Common myeloid progenitor, CD34-positive (primary cell): ENCODE results near the gene OR51I2.

Experiments
- CTCF ChIA-PET: fragments of 350-600 bp; sonication (Branson Sonifier 250); formaldehyde crosslinking; loops from one replicate; lab custom pipeline; 2021; ENCODE audit warnings: antibody characterized with exemption; lab: Charles Lee
- POLR2A ChIA-PET: fragments of 350-600 bp; sonication (Branson Sonifier 250); formaldehyde crosslinking; loops from one replicate; lab custom pipeline; 2021; ENCODE audit warnings: antibody characterized with exemption; lab: Charles Lee
- DNase-seq, 3 donors: peaks; one replicate each; pipeline versions ENCODE4 v3.0.0 to v3.0.0-alpha.2; 2013
- H3K27ac ChIP-seq, 2 experiments: 1 replicate in 1 of 2; 2 replicates in 1 of 2; pipeline ENCODE4 v1.7.0; 2013; ENCODE audit warnings: inconsistent platforms in 2 of 2, low read length in 2 of 2, mild to moderate bottlenecking in 2 of 2, low read depth in 1 of 2, moderate library complexity in 1 of 2; ENCODE audit not compliant: severe bottlenecking in 2 of 2, insufficient read depth in 1 of 2, poor library complexity in 1 of 2
- H3K27me3 ChIP-seq, 5 experiments: replicated peaks in 2 of 5; 1 replicate in 3 of 5; 2 replicates in 2 of 5; pipeline versions ENCODE4 v1.6.1 to v1.7.0; 2013; ENCODE audit warnings: low read length in 4 of 5, mild to moderate bottlenecking in 2 of 5, moderate library complexity in 2 of 5, inconsistent platforms in 1 of 5; ENCODE audit not compliant: insufficient read depth in 5 of 5, control insufficient read depth in 4 of 5
- H3K36me3 ChIP-seq, 4 experiments: 1 replicate in 2 of 4; 2 replicates in 2 of 4; pipeline versions ENCODE4 v1.6.1 to v1.7.0; 2013; ENCODE audit warnings: low read length in 3 of 4, control low read depth in 1 of 4, mild to moderate bottlenecking in 1 of 4; ENCODE audit not compliant: control insufficient read depth in 4 of 4, insufficient read depth in 4 of 4
- H3K4me1 ChIP-seq, 4 experiments: 1 replicate in 3 of 4; 2 replicates in 1 of 4; pipeline versions ENCODE4 v1.6.1 to v1.7.1; 2013; ENCODE audit warnings: low read length in 3 of 4, mild to moderate bottlenecking in 3 of 4, control low read depth in 1 of 4, inconsistent platforms in 1 of 4, moderate library complexity in 1 of 4; ENCODE audit not compliant: control insufficient read depth in 4 of 4, insufficient read depth in 4 of 4; ENCODE audit errors: control extremely low read depth in 1 of 4
- H3K4me3 ChIP-seq, 7 experiments: 1 replicate in 4 of 7; 2 replicates in 3 of 7; pipeline versions ENCODE4 v1.5.1 to v1.7.0; 2013; ENCODE audit warnings: mild to moderate bottlenecking in 7 of 7, low read length in 6 of 7, moderate library complexity in 6 of 7, inconsistent platforms in 2 of 7, low read depth in 2 of 7, control low read depth in 1 of 7; ENCODE audit not compliant: insufficient read depth in 4 of 7, control insufficient read depth in 1 of 7; ENCODE audit errors: extremely low read depth in 1 of 7
- H3K9me3 ChIP-seq, 5 experiments: 1 replicate in 4 of 5; 2 replicates in 1 of 5; pipeline versions ENCODE4 v1.6.1 to v1.7.1; 2013; ENCODE audit warnings: low read length in 4 of 5, mild to moderate bottlenecking in 2 of 5, inconsistent platforms in 1 of 5, low read depth in 1 of 5, moderate library complexity in 1 of 5; ENCODE audit not compliant: control insufficient read depth in 4 of 5, insufficient read depth in 2 of 5; ENCODE audit errors: control extremely low read depth in 1 of 5
- WGBS: methylation state at CpG from one replicate; pipeline ENCODE4 v1.1.5; 2013; ENCODE audit not compliant: insufficient coverage; 5-methylcytosine and 5-hydroxymethylcytosine counted together

The OR51I2 gene

GRCh38 chr11:5449432-5449831 is 309 bp downstream of the OR51I2 start:
- H3K27me3 ChIP-seq, result no peaks in the 10 kb centered on the region
- WGBS, result 90% methylated on average over 3 of the region's 4 CpGs
- no peak for DNase-seq
- H3K4me3 ChIP-seq, result no peak overlapping the region
- H3K9me3 ChIP-seq, result no peaks in the 10 kb centered on the region
- ChIA-PET CTCF (no interaction called here), POLR2A (no interaction called here)
- no peaks in the 10 kb centered on the region for H3K36me3 ChIP-seq
- no peaks in the 10 kb centered on the region for H3K4me1 ChIP-seq
- H3K27ac ChIP-seq, result no peak overlapping the region

GRCh38 chr11:5460983-5461621 is 12.0 kb downstream of the OR51I2 start:
- no peaks in the 10 kb centered on the region for H3K4me1 ChIP-seq
- 98% methylated on average over 8 of the region's 14 CpGs for WGBS
- peaks cover 0 to 8% (median 0%) of the 10 kb centered on the region in 5 experiments for H3K9me3 ChIP-seq
- no peak overlapping the region for H3K4me3 ChIP-seq
- ChIA-PET CTCF (no interaction called here), POLR2A (no interaction called here)
- H3K27me3 ChIP-seq, result no peaks in the 10 kb centered on the region
- no peak for DNase-seq
- no peaks in the 10 kb centered on the region for H3K36me3 ChIP-seq
- no peak overlapping the region for H3K27ac ChIP-seq

GRCh38 chr11:5467527-5467926 is 18.4 kb downstream of the OR51I2 start:
- H3K9me3 ChIP-seq, result no peaks in the 10 kb centered on the region
- ChIA-PET POLR2A (no interaction called here), CTCF (interaction anchor here (0.8 to 1.8 kb wide), 2 partner anchors 9 to 423 kb away, joined by 4 to 5 read pairs; no protein-coding TSS in a partner anchor)
- H3K27ac ChIP-seq, result no peak overlapping the region
- WGBS, result 91% methylated on average over 1 of the region's 2 CpGs
- H3K27me3 ChIP-seq, result no peaks in the 10 kb centered on the region
- no peaks in the 10 kb centered on the region for H3K4me1 ChIP-seq
- H3K36me3 ChIP-seq, result no peaks in the 10 kb centered on the region
- no peak overlapping the region for H3K4me3 ChIP-seq
- DNase-seq, result no peak

GRCh38 chr11:5473921-5474320 is 24.8 kb downstream of the OR51I2 start:
- ChIA-PET POLR2A (no interaction called here), CTCF (no interaction called here)
- DNase-seq, result no peak
- no peak overlapping the region for H3K4me3 ChIP-seq
- H3K9me3 ChIP-seq, result no peaks in the 10 kb centered on the region
- H3K27ac ChIP-seq, result no peak overlapping the region
- peaks cover 0 to 2% (median 0%) of the 10 kb centered on the region in 5 experiments for H3K27me3 ChIP-seq
- no peaks in the 10 kb centered on the region for H3K36me3 ChIP-seq
- no peaks in the 10 kb centered on the region for H3K4me1 ChIP-seq

- Histone ChIP-seq H3K36me3 (no peaks in the 10 kb centered on the region), H3K4me1 (no peaks in the 10 kb centered on the region), H3K4me3 (no peak overlapping the region), H3K27me3 (peaks cover 0 to 2% (median 0%) of the 10 kb centered on the region in 5 experiments), H3K9me3 (no peaks in the 10 kb centered on the region), H3K27ac (no peak overlapping the region)
- peak; percentile 51 to 72 (median 71) for DNase-seq
- WGBS, result 86% methylated on average over 1 of the region's 2 CpGs
- ChIA-PET CTCF (interaction anchor here (0.6 to 1.9 kb wide), 7 partner anchors 8 to 415 kb away, joined by 3 to 6 read pairs (median 5); partner anchors contain the start of gene TRIM5), POLR2A (no interaction called here)
These were observed 27.2 kb downstream of the OR51I2 start for GRCh38 chr11:5476186-5476819.

GRCh38 chr11:5486003-5486402 is 36.9 kb downstream of the OR51I2 start:
- Histone ChIP-seq H3K27me3 (no peaks in the 10 kb centered on the region), H3K4me3 (no peak overlapping the region), H3K4me1 (peaks cover 0 to 4% (median 0%) of the 10 kb centered on the region in 4 experiments), H3K9me3 (no peaks in the 10 kb centered on the region), H3K36me3 (no peaks in the 10 kb centered on the region), H3K27ac (no peak overlapping the region)
- DNase-seq, result peak; percentile 19 to 86 (median 80)
- WGBS, result 0% methylated on average over 1 of the region's 3 CpGs
- CTCF ChIA-PET, result no interaction called here
- POLR2A ChIA-PET, result interaction anchor here (0.8 kb wide), 1 partner anchor 22 kb away, joined by 3 read pairs; no protein-coding TSS in a partner anchor

GRCh38 chr11:5486421-5486820 is 37.3 kb downstream of the OR51I2 start:
- H3K36me3 ChIP-seq, result no peaks in the 10 kb centered on the region

More at GRCh38 chr11:5486421-5486820, 37.3 kb downstream of the OR51I2 start:
- WGBS, result 72% methylated on average over 2 of the region's 3 CpGs
- H3K4me1 ChIP-seq, result peaks cover 0 to 4% (median 0%) of the 10 kb centered on the region in 4 experiments
- ChIA-PET CTCF (no interaction called here), POLR2A (no interaction called here)
- no peak overlapping the region for H3K4me3 ChIP-seq
- DNase-seq, result no peak
- H3K27me3 ChIP-seq, result no peaks in the 10 kb centered on the region
- no peaks in the 10 kb centered on the region for H3K9me3 ChIP-seq
- H3K27ac ChIP-seq, result no peak overlapping the region
